ENCODE results near the gene CYP26C1.

The CYP26C1 gene

GRCh38 chr10:93059975-93060886, at the start of gene CYP26C1:
TSS of gene CYP26C1 (plus strand) at chr10:93060798. CDS start at chr10:93061264, 466 bp downstream.
- DNase-seq (ENCODE audit: low spot score) = no peak

GRCh38 chr10:93015722-93016121, 44.9 kb upstream of the CYP26C1 start:
- DNase-seq (ENCODE audit: low spot score) = no peak

GRCh38 chr10:93023013-93023650, 37.5 kb upstream of the CYP26C1 start:
- DNase-seq (ENCODE audit: low spot score) = no peak

DNA sequence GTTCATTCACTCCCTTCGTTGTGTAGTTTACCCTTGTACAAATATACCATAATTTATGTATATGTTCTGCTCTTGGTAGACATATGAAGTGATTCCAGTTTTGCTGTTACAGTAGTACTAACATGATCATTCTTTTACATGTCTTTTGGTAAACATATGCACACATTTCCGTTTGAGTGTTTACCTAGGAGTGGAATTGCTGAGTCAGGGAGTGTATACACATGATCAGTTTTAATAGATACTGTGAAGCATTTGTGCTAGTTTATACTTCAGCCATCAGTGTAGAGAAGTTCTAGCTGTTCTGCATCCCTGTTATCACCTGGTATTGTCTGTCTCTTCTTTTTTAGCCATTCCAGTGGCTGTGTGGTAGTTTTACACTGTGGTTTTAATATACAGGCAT, 34.5 kb upstream of the CYP26C1 start:
- no peak for DNase-seq (ENCODE audit: low spot score)

DNA sequence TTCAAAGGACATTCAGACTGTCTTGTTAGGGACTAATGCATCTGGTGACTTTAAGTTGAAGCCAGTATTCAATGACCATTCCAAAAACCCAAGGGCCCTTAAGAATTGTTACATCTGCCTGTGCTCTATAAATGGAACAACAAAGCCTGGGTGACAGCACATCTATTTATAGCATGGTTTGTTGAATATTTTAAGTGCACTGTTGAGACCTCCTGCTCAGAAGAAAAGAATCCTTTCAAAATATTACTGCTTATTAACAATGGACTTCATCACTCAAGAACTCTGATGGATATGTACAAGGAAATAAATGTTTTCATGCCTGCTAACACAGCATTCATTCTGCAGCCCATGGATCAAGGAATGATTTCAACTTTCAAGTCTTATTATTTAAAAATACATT, 33.1 kb upstream of the CYP26C1 start:
- no peak for DNase-seq (ENCODE audit: low spot score)

DNA sequence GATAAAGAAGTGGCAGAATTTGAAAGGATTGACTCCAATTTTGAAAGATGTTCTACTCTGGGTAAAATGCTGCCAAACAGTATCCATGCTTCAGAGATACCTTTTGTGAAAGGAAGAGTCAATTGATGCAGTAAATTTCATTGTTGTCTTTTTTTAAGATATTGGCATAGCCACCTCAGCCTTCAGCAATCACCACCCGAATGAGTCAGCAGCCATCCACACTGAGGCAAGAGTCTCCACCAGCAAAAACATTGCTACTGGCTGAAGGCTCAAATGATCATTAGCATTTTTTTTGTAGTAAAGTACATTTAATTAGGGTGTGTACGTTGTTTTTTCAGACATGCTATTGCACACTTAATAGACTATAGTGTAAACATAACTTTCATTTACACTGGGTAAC, 31.7 kb upstream of the CYP26C1 start:
- DNase-seq (ENCODE audit: low spot score) = no peak

DNA sequence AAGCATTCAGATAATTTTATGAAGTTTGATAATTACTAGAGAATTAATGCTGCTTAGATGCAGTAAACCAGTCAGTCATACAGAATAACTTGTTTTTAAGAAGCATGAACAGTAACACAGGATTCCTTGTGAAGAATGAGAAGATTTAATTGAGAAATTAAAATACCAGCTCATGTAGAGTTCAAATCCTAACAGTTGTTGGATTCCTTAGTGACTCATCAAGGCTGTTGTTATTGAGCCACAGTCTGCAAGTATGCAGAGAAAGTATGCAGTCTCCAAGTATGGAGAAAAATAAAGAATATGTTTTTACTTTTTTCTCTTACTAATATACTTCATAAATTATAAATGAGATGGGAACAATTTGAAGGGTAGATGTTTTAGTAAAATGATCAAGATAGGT, 30.2 kb upstream of the CYP26C1 start:
- no peak for DNase-seq (ENCODE audit: low spot score)

- no peak for DNase-seq (ENCODE audit: low spot score)
Measured at GRCh38 chr10:93032105-93032808, 28.3 kb upstream of the CYP26C1 start.

DNA sequence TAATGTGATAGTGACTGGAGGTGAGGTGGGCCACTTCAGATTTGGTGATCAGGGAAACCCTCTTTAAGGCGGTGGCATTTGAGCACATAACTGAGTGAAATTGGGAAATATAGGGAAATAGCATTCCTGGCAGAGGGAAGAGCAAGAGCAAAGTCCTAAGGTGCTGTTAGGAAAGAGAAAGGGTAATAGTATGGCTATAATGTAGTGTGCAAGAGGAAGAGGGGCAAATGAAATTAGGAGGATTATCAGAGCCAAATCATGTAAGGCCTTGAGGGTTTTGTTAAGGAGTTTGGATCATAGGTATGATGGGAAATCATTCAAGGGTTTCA, 27.8 kb upstream of the CYP26C1 start:
- DNase-seq (ENCODE audit: low spot score) = no peak

GRCh38 chr10:93034426-93034825, 26.2 kb upstream of the CYP26C1 start:
- DNase-seq (ENCODE audit: low spot score) = no peak

DNA sequence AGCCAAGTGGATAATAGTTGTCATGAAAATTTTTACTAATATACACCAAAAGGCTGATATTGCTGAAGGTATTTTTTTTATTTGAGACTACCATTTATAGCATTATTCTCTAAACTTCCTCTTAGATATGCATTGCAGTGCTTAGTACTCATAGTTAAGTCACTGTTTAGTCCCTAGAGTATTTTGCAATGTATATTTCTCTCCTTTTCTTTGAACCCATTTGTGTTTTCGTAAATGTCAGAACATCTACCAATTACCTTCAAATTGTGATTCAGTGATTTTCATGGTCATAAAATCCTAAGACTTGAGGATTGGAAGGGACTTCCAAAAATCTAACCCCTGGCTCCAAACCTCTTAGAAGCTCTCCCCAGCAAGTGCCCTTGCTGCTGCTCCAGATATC, 21.5 kb upstream of the CYP26C1 start:
- no peak for DNase-seq (ENCODE audit: low spot score)

- no peak for DNase-seq (ENCODE audit: low spot score)
Measured at GRCh38 chr10:93039721-93040120, 20.9 kb upstream of the CYP26C1 start.

DNA sequence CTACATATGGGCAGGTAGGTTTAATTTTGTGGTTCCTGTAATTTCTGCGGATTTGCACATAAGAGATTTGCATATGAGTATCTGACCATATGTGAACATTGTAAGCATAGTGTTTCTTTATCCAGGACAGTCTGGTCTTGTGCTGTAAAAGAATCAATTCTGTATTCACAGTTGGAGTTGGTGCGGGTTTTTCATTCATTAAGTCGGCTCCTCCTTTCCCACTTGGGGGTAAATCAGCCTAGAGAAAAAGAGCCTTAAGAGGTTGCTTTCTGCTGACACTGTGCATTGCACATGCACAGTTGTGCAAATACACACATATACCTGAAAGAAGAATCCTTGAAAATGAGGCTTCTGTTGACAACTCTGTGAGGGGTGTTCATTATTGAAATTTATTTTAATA, 6.1 kb upstream of the CYP26C1 start:
- DNase-seq (ENCODE audit: low spot score) = no peak

DNA sequence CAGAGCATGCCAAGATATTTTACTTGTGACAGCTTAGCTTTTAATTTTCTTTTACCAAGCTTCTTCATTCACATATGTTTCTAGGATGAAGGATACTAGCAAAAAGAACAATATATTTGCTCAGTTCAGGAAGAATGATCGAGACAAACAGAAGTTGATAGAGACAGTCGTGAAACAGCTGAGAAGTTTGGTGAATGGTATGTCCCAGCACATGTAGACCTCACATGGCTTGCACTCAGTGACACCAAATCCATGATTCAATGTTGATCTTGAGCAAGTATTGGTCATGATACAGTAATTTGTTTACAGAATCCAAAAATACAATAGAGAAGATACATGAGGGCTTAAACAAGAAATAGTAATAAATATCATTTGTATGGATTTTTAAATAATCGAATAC, 2.5 kb upstream of the CYP26C1 start:
- no peak for DNase-seq (ENCODE audit: low spot score)

- DNase-seq (ENCODE audit: low spot score) = no peak
Measured at GRCh38 chr10:93060887-93061593, 442 bp downstream of the CYP26C1 start.

- DNase-seq (ENCODE audit: low spot score) = no peak
Measured at GRCh38 chr10:93061594-93062513, 1.3 kb downstream of the CYP26C1 start.

- peak; percentile 7 for DNase-seq (ENCODE audit: low spot score)
Measured at GRCh38 chr10:93062514-93063143, 2.0 kb downstream of the CYP26C1 start.

DNA sequence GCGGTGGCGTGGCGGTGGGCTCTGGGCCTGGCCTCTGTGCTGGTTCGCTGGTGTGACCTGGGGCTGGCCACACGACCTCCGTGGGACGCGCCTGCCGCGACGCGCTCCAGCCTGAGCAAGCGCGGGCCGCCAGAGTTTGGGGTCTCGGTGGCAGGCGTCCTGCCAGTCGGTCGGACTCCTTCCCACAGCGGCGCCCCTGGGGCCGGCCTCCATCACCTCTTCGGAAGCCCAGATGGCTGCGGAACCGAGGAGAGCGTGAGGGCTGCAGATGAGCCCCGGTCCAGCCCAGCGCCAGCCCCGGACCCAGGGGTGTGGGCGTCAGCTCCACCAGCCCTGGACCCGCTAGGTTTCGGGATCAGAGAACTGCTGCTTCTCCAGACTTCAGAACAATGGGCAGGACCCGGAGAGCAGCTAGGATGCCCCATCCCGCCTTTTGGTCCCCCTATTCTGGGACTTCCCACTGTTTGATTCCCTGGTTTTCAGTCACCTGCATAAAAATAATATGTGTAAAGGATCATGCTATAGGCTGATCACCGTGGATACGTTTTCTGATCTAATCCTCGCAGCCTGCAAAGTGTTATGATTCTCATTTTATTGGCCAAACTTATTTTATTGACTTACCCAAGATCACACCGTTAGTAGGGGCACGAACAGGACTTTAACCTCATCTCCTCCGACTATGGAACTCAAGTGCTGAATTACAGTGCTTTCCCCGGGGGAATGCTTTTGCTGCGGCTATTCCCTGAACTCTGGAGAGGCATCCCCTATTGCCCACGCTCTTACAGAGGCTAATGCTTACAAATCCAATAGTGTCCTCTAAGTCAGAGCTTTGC, 2.8 kb downstream of the CYP26C1 start:
- no peak for DNase-seq (ENCODE audit: low spot score)

- DNase-seq (ENCODE audit: low spot score) = no peak
Measured at GRCh38 chr10:93063977-93064660, 3.5 kb downstream of the CYP26C1 start.
